Glutamatergic neuron (in vitro differentiated cells): Measurements from ENCODE around the gene DST. TPM values are rescaled to one million over a fixed set of nuclear protein-coding genes. Genes with fewer than 3 reads are reported as not detected.
A peak's percentile ranks its signal among the peaks of the same experiment; 100 is the strongest.

ENCODE experiments used
- DNase-seq: peaks from one replicate; pipeline ENCODE4 v3.0.0; 2022
- H3K27ac Mint-ChIP-seq: one replicate; pipeline ENCODE4 v1.8.0; 2020; ENCODE audit warnings: mild to moderate bottlenecking, mixed read lengths, inconsistent platforms; ENCODE audit not compliant: unreplicated experiment
- H3K27me3 Mint-ChIP-seq: one replicate; pipeline ENCODE4 v1.8.0; 2020; ENCODE audit warnings: mild to moderate bottlenecking, moderate library complexity, mixed read lengths, inconsistent platforms; ENCODE audit not compliant: unreplicated experiment
- H3K36me3 Mint-ChIP-seq: one replicate; pipeline ENCODE4 v1.8.0; 2020; ENCODE audit warnings: mild to moderate bottlenecking, mixed read lengths, inconsistent platforms; ENCODE audit not compliant: unreplicated experiment
- H3K4me1 Mint-ChIP-seq: one replicate; pipeline ENCODE4 v1.8.0; 2020; ENCODE audit warnings: mild to moderate bottlenecking, low read depth, mixed read lengths, inconsistent platforms; ENCODE audit not compliant: unreplicated experiment
- H3K4me3 Mint-ChIP-seq: one replicate; pipeline ENCODE4 v1.8.0; 2020; ENCODE audit warnings: mild to moderate bottlenecking, mixed read lengths, inconsistent platforms; ENCODE audit not compliant: unreplicated experiment
- H3K9me3 Mint-ChIP-seq: one replicate; pipeline ENCODE4 v1.8.0; 2020; ENCODE audit warnings: mild to moderate bottlenecking, moderate library complexity, mixed read lengths, inconsistent platforms; ENCODE audit not compliant: unreplicated experiment
- CTCF ChIP-seq: fragments of 200-600 bp; sonication (generic); IDR thresholded peaks from one replicate; pipeline ENCODE4 v1.5.0; 2021; ENCODE audit not compliant: partially characterized antibody, unreplicated experiment
- total RNA-seq: library from RNA; stranded (reverse); fragmentation: NEBNext Ultra II Directional; extraction: Animal tissue kit (Norgen Biotek cat#: 25700); gene quantifications from one replicate; pipeline ENCODE4 v1.2.1, GENCODE V29; 2021; ENCODE audit not compliant: unreplicated experiment

Gene DST
- total RNA-seq, 1 donor from 2014 or later: 981 TPM

GRCh38 chr6:56655249-56655648 lies 12.6 kb upstream of the DST start:
- peaks cover 2% of the 10 kb centered on the region for H3K9me3 Mint-ChIP-seq
- no peak overlapping the region for H3K27ac Mint-ChIP-seq
- H3K27me3 Mint-ChIP-seq: peaks cover 10% of the 10 kb centered on the region
- H3K4me3 Mint-ChIP-seq: no peak overlapping the region
- no peak for TF ChIP-seq CTCF
- DNase-seq: no peak
- peaks cover 21% of the 10 kb centered on the region for H3K4me1 Mint-ChIP-seq
- H3K36me3 Mint-ChIP-seq: no peaks in the 10 kb centered on the region

- peaks cover 8% of the 10 kb centered on the region for H3K27me3 Mint-ChIP-seq
- peaks cover 15% of the 10 kb centered on the region for H3K4me1 Mint-ChIP-seq
- H3K4me3 Mint-ChIP-seq: no peak overlapping the region
- no peak for DNase-seq
- peaks cover 7% of the 10 kb centered on the region for H3K36me3 Mint-ChIP-seq
- H3K27ac Mint-ChIP-seq: no peak overlapping the region
- TF ChIP-seq CTCF: no peak
- peaks cover 4% of the 10 kb centered on the region for H3K9me3 Mint-ChIP-seq
Measured at GRCh38 chr6:56652994-56653393, 10.3 kb upstream of the DST start.

GRCh38 chr6:56652231-56652630 lies 9.5 kb upstream of the DST start:
- no peak for DNase-seq
- peaks cover 7% of the 10 kb centered on the region for H3K36me3 Mint-ChIP-seq
- TF ChIP-seq CTCF: no peak
- no peak overlapping the region for H3K27ac Mint-ChIP-seq
- peaks cover 15% of the 10 kb centered on the region for H3K4me1 Mint-ChIP-seq
- H3K27me3 Mint-ChIP-seq: peaks cover 8% of the 10 kb centered on the region
- no peak overlapping the region for H3K4me3 Mint-ChIP-seq
- H3K9me3 Mint-ChIP-seq: peaks cover 4% of the 10 kb centered on the region

GRCh38 chr6:56650191-56650590 lies 7.5 kb upstream of the DST start:
- H3K36me3 Mint-ChIP-seq: peaks cover 7% of the 10 kb centered on the region
- H3K27me3 Mint-ChIP-seq: peaks cover 8% of the 10 kb centered on the region
- peaks cover 15% of the 10 kb centered on the region for H3K4me1 Mint-ChIP-seq
- no peak for TF ChIP-seq CTCF
- H3K27ac Mint-ChIP-seq: no peak overlapping the region
- no peak overlapping the region for H3K4me3 Mint-ChIP-seq
- no peak for DNase-seq
- peaks cover 5% of the 10 kb centered on the region for H3K9me3 Mint-ChIP-seq

GRCh38 chr6:56649782-56650181 lies 7.1 kb upstream of the DST start:
- H3K27me3 Mint-ChIP-seq: peaks cover 8% of the 10 kb centered on the region
- TF ChIP-seq CTCF: no peak
- no peak overlapping the region for H3K27ac Mint-ChIP-seq
- H3K4me3 Mint-ChIP-seq: peak overlapping the region; percentile 58
- no peak for DNase-seq
- peaks cover 15% of the 10 kb centered on the region for H3K4me1 Mint-ChIP-seq
- peaks cover 5% of the 10 kb centered on the region for H3K9me3 Mint-ChIP-seq
- H3K36me3 Mint-ChIP-seq: peaks cover 7% of the 10 kb centered on the region
